Spleen (tissue), 7 donors: ENCODE results near the gene PRCD.
A peak's percentile ranks its signal among the peaks of the same experiment; 100 is the strongest.

Experiments
- POLR2A ChIP-seq, 3 donors: fragments of 450-650 bp; IDR thresholded peaks; one replicate each; pipeline ENCODE4 v1.5.1; 2017; ENCODE audit warnings: antibody characterized with exemption in 3 of 3, mild to moderate bottlenecking in 1 of 3
- POLR2AphosphoS5 ChIP-seq, 3 donors: sonication (generic); formaldehyde crosslinking; IDR thresholded peaks; one replicate each; pipeline ENCODE4 v1.5.1; 2017; ENCODE audit warnings: antibody characterized with exemption in 3 of 3
- TF ChIP-seq, protein P1 (sequence below), 11 experiments: fragments of 200-600 bp in 7 of 11; fragments of 450-650 bp in 4 of 11; sonication (generic) in 4 of 11; IDR thresholded peaks in 8 of 11; conservative IDR thresholded peaks in 3 of 11; 1 replicate in 7 of 11; 2 replicates in 4 of 11; pipeline versions ENCODE4 v1.4.0 to v1.8.0; 2016 to 2021; ENCODE audit warnings: antibody characterized with exemption in 11 of 11, inconsistent platforms in 4 of 11, mild to moderate bottlenecking in 1 of 11
- donor health status: DM: no; HTN: no; CAD: no; lungs with moderate emphysema.
- donor health status: DM: no; HTN: no; CAD: no.
- donor health status: DM: no; HTN: no; CAD: no.

GRCh38 chr17:76504117-76504516 is 35.7 kb upstream of the PRCD start:
- TF ChIP-seq, protein P1, sequence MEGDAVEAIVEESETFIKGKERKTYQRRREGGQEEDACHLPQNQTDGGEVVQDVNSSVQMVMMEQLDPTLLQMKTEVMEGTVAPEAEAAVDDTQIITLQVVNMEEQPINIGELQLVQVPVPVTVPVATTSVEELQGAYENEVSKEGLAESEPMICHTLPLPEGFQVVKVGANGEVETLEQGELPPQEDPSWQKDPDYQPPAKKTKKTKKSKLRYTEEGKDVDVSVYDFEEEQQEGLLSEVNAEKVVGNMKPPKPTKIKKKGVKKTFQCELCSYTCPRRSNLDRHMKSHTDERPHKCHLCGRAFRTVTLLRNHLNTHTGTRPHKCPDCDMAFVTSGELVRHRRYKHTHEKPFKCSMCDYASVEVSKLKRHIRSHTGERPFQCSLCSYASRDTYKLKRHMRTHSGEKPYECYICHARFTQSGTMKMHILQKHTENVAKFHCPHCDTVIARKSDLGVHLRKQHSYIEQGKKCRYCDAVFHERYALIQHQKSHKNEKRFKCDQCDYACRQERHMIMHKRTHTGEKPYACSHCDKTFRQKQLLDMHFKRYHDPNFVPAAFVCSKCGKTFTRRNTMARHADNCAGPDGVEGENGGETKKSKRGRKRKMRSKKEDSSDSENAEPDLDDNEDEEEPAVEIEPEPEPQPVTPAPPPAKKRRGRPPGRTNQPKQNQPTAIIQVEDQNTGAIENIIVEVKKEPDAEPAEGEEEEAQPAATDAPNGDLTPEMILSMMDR (IDR thresholded peaks at IDR 0.05 in 8 of 11, conservative IDR thresholded peaks at IDR 0.05 in 3 of 11), result peak in 2 of 11 experiments; percentile 24 to 40
- TF ChIP-seq POLR2A (IDR thresholded peaks at IDR 0.05), result no peak
- no peak for TF ChIP-seq POLR2AphosphoS5 (IDR thresholded peaks at IDR 0.05)
